Inflammatory macrophage treated with lipopolysaccharide for 1 hour (primary cell): ENCODE data around the gene SPATA31E1.

ENCODE experiments used
- DNase-seq, 2 donors: peaks; one replicate each; pipeline ENCODE4 v3.0.0-alpha.2; 2020 to 2022

Gene SPATA31E1

GRCh38 chr9:87863882-87864465 is 18.7 kb upstream of the SPATA31E1 start:
- DNase-seq = no peak

GRCh38 chr9:87864915-87865314 is 17.8 kb upstream of the SPATA31E1 start:
- no peak for DNase-seq

- no peak for DNase-seq
Measured at GRCh38 chr9:87865626-87866025, 17.1 kb upstream of the SPATA31E1 start.

GRCh38 chr9:87867391-87867790 is 15.3 kb upstream of the SPATA31E1 start:
- DNase-seq = no peak

- DNase-seq = no peak
Measured at GRCh38 chr9:87868175-87868574, 14.5 kb upstream of the SPATA31E1 start.

- DNase-seq = no peak
Measured at GRCh38 chr9:87868635-87869034, 14.0 kb upstream of the SPATA31E1 start.

- no peak for DNase-seq
Measured at GRCh38 chr9:87869082-87869481, 13.6 kb upstream of the SPATA31E1 start.

- DNase-seq = no peak
Measured at GRCh38 chr9:87871425-87872078, 11.1 kb upstream of the SPATA31E1 start.

GRCh38 chr9:87872079-87872624 is 10.5 kb upstream of the SPATA31E1 start:
- DNase-seq = no peak

GRCh38 chr9:87873607-87874303 is 8.9 kb upstream of the SPATA31E1 start:
- DNase-seq = no peak

- no peak for DNase-seq
Measured at GRCh38 chr9:87874304-87874623, 8.4 kb upstream of the SPATA31E1 start.

GRCh38 chr9:87875060-87875459 is 7.6 kb upstream of the SPATA31E1 start:
- DNase-seq = no peak

- no peak for DNase-seq
Measured at GRCh38 chr9:87875831-87876545, 6.7 kb upstream of the SPATA31E1 start.

GRCh38 chr9:87876708-87877107 is 6.0 kb upstream of the SPATA31E1 start:
- no peak for DNase-seq

- peak; percentile 9 to 10 for DNase-seq
Measured at GRCh38 chr9:87878989-87879511, 3.6 kb upstream of the SPATA31E1 start.

- no peak for DNase-seq
Measured at GRCh38 chr9:87880116-87880515, 2.6 kb upstream of the SPATA31E1 start.

- DNase-seq = no peak
Measured at GRCh38 chr9:87880683-87881082, 2.0 kb upstream of the SPATA31E1 start.

- DNase-seq = no peak
Measured at GRCh38 chr9:87883274-87883673, 597 bp downstream of the SPATA31E1 start.

- DNase-seq = no peak
Measured at GRCh38 chr9:87883990-87884389, 1.3 kb downstream of the SPATA31E1 start.

GRCh38 chr9:87884578-87885459 is 2.1 kb downstream of the SPATA31E1 start:
- no peak for DNase-seq

- DNase-seq = no peak
Measured at GRCh38 chr9:87885484-87886189, 3.0 kb downstream of the SPATA31E1 start.
